Astrocyte (in vitro differentiated cells and primary cell): ENCODE measurements around the gene IFI27L1. TPM values are rescaled to one million over a fixed set of nuclear protein-coding genes. Genes with fewer than 3 reads are reported as not detected.

Source experiments
- DNase-seq: peaks from one replicate; pipeline ENCODE4 v3.0.0-alpha.2; 2010; ENCODE audit warnings: low read depth
- FAIRE-seq: peaks from 2 replicates; lab custom pipeline; 2011; peaks lifted over from hg19 to GRCh38; lab: Jason Lieb, UNC
- H2AFZ ChIP-seq: 2 replicates; pipeline ENCODE4 v1.6.0; 2012; ENCODE audit warnings: low read depth, low read length, inconsistent platforms
- H3K27ac ChIP-seq: 2 replicates; pipeline ENCODE4 v1.5.1; 2011; ENCODE audit warnings: low read depth, low read length, inconsistent platforms
- H3K27me3 ChIP-seq: 2 replicates; pipeline ENCODE4 v1.6.0; 2011; ENCODE audit warnings: low read length, inconsistent platforms; ENCODE audit not compliant: insufficient read depth
- H3K36me3 ChIP-seq: 2 replicates; pipeline ENCODE4 v1.5.1; 2011; ENCODE audit warnings: low read length, inconsistent platforms; ENCODE audit not compliant: insufficient read depth
- H3K4me1 ChIP-seq: 2 replicates; pipeline ENCODE4 v1.5.1; 2011; ENCODE audit warnings: low read length, inconsistent platforms; ENCODE audit not compliant: insufficient read depth
- H3K4me2 ChIP-seq: 2 replicates; pipeline ENCODE4 v1.6.0; 2012; ENCODE audit warnings: low read length, inconsistent platforms
- H3K4me3 ChIP-seq: 2 replicates; pipeline ENCODE4 v1.5.1; 2011; ENCODE audit warnings: low read depth, mild to moderate bottlenecking, low read length, inconsistent platforms; ENCODE audit not compliant: insufficient read depth
- H3K79me2 ChIP-seq: 2 replicates; pipeline ENCODE4 v1.6.0; 2012; ENCODE audit warnings: mild to moderate bottlenecking, low read length, inconsistent platforms; ENCODE audit not compliant: insufficient read depth
- H3K9ac ChIP-seq: 2 replicates; pipeline ENCODE4 v1.6.0; 2012; ENCODE audit warnings: mild to moderate bottlenecking, low read length, inconsistent platforms
- H3K9me3 ChIP-seq: 2 replicates; pipeline ENCODE4 v1.5.1; 2012; ENCODE audit warnings: low read depth, mild to moderate bottlenecking, low read length, inconsistent platforms; ENCODE audit not compliant: insufficient read depth
- H4K20me1 ChIP-seq: 2 replicates; pipeline ENCODE4 v1.6.0; 2012; ENCODE audit warnings: low read length, inconsistent platforms; ENCODE audit not compliant: insufficient read depth
- H3K27ac Mint-ChIP-seq: one replicate; pipeline ENCODE4 v1.8.0; 2021; ENCODE audit warnings: mild to moderate bottlenecking, mixed read lengths; ENCODE audit not compliant: unreplicated experiment
- H3K27me3 Mint-ChIP-seq: one replicate; pipeline ENCODE4 v1.8.0; 2021; ENCODE audit warnings: low read depth, mixed read lengths; ENCODE audit not compliant: unreplicated experiment
- H3K36me3 Mint-ChIP-seq: one replicate; pipeline ENCODE4 v1.8.0; 2021; ENCODE audit warnings: low read depth, mixed read lengths; ENCODE audit not compliant: unreplicated experiment
- H3K4me1 Mint-ChIP-seq: one replicate; pipeline ENCODE4 v1.8.0; 2021; ENCODE audit warnings: low read depth, mixed read lengths; ENCODE audit not compliant: unreplicated experiment
- H3K4me3 Mint-ChIP-seq: one replicate; pipeline ENCODE4 v1.8.0; 2021; ENCODE audit warnings: mild to moderate bottlenecking, moderate library complexity, mixed read lengths; ENCODE audit not compliant: unreplicated experiment
- H3K9me3 Mint-ChIP-seq: one replicate; pipeline ENCODE4 v1.8.0; 2021; ENCODE audit warnings: mild to moderate bottlenecking, mixed read lengths; ENCODE audit not compliant: unreplicated experiment
- CTCF ChIP-seq: IDR thresholded peaks from 2 replicates; pipeline ENCODE4 v1.5.1; 2011; ENCODE audit warnings: low read depth, mild to moderate bottlenecking, inconsistent platforms, low read length, moderate library complexity; ENCODE audit not compliant: insufficient read depth
- EZH2 ChIP-seq: IDR thresholded peaks from 2 replicates; pipeline ENCODE4 v1.6.1; 2012; ENCODE audit warnings: mild to moderate bottlenecking, low read length, inconsistent platforms; ENCODE audit not compliant: insufficient read depth
- total RNA-seq: library from RNA; stranded (reverse); gene quantifications from 2 replicates; pipeline ENCODE4 v1.2.1, GENCODE V29; 2021

IFI27L1 gene
- total RNA-seq, 1 donor from 2014 or later, result 28.4 TPM

GRCh38 chr14:94112513-94113063 lies 31.5 kb downstream of the IFI27L1 start:
- H3K36me3 ChIP-seq, result no peaks in the 10 kb centered on the region
- H3K9ac ChIP-seq, result no peak overlapping the region
- H3K4me1 Mint-ChIP-seq, result peaks cover 30% of the 10 kb centered on the region
- H4K20me1 ChIP-seq, result no peaks in the 10 kb centered on the region
- peaks cover 22% of the 10 kb centered on the region for H3K36me3 Mint-ChIP-seq
- H3K9me3 Mint-ChIP-seq, result no peaks in the 10 kb centered on the region
- H3K27ac ChIP-seq, result no peak overlapping the region
- H3K27me3 ChIP-seq, result peaks cover 4% of the 10 kb centered on the region
- no peak for DNase-seq
- no peak overlapping the region for H2AFZ ChIP-seq
- H3K79me2 ChIP-seq, result no peaks in the 10 kb centered on the region
- no peak for TF ChIP-seq EZH2
- TF ChIP-seq CTCF, result no peak
- H3K4me1 ChIP-seq, result peaks cover 6% of the 10 kb centered on the region
- H3K4me3 Mint-ChIP-seq, result peak overlapping the region; percentile 91
- H3K27ac Mint-ChIP-seq, result peak overlapping the region; percentile 72
- H3K27me3 Mint-ChIP-seq, result peaks cover 4% of the 10 kb centered on the region
- no peak for FAIRE-seq
- H3K4me2 ChIP-seq, result no peak overlapping the region
- no peak overlapping the region for H3K4me3 ChIP-seq
- H3K9me3 ChIP-seq, result no peaks in the 10 kb centered on the region

- TF ChIP-seq EZH2 (no peak), CTCF (no peak)
- H3K4me2 ChIP-seq, result no peak overlapping the region
- no peak for DNase-seq
- H3K27ac ChIP-seq, result no peak overlapping the region
- H3K9me3 ChIP-seq, result no peaks in the 10 kb centered on the region
- H3K9ac ChIP-seq, result no peak overlapping the region
- FAIRE-seq, result no peak
- Mint-ChIP-seq H3K9me3 (no peaks in the 10 kb centered on the region), H3K4me3 (peak overlapping the region; percentile 91), H3K36me3 (peaks cover 20% of the 10 kb centered on the region), H3K27ac (peak overlapping the region; percentile 72), H3K27me3 (peaks cover 7% of the 10 kb centered on the region), H3K4me1 (peaks cover 30% of the 10 kb centered on the region)
- no peaks in the 10 kb centered on the region for H3K79me2 ChIP-seq
- peaks cover 4% of the 10 kb centered on the region for H3K27me3 ChIP-seq
- no peak overlapping the region for H3K4me3 ChIP-seq
- H3K36me3 ChIP-seq, result no peaks in the 10 kb centered on the region
- H3K4me1 ChIP-seq, result peaks cover 6% of the 10 kb centered on the region
- no peaks in the 10 kb centered on the region for H4K20me1 ChIP-seq
- H2AFZ ChIP-seq, result no peak overlapping the region
Observed at GRCh38 chr14:94113073-94113472, 32.0 kb downstream of the IFI27L1 start.

- H3K27ac Mint-ChIP-seq, result no peak overlapping the region
- DNase-seq, result peak; percentile 50
Observed at GRCh38 chr14:94113490-94113889, 32.4 kb downstream of the IFI27L1 start.

More at GRCh38 chr14:94113490-94113889, 32.4 kb downstream of the IFI27L1 start:
- no peak for TF ChIP-seq CTCF
- TF ChIP-seq EZH2, result no peak
- Histone ChIP-seq H2AFZ (no peak overlapping the region), H3K4me3 (no peak overlapping the region), H3K79me2 (no peaks in the 10 kb centered on the region), H3K27me3 (peaks cover 4% of the 10 kb centered on the region), H4K20me1 (no peaks in the 10 kb centered on the region), H3K4me1 (peaks cover 6% of the 10 kb centered on the region), H3K4me2 (peak overlapping the region; percentile 7), H3K9ac (no peak overlapping the region), H3K27ac (no peak overlapping the region), H3K36me3 (no peaks in the 10 kb centered on the region), H3K9me3 (no peaks in the 10 kb centered on the region)
- no peak for FAIRE-seq
- Mint-ChIP-seq H3K36me3 (peaks cover 17% of the 10 kb centered on the region), H3K9me3 (no peaks in the 10 kb centered on the region), H3K4me1 (peaks cover 30% of the 10 kb centered on the region), H3K4me3 (peak overlapping the region; percentile 91), H3K27me3 (peaks cover 7% of the 10 kb centered on the region)
